Measurements from ENCODE around the gene OTUB1. TPM values are rescaled to one million over a fixed set of nuclear protein-coding genes. Genes with fewer than 3 reads are reported as not detected.

Gene OTUB1
- total and polyA plus RNA-seq, 2 of the 13 experiments (the other 11 are each of a cell fraction or from before 2014, with no cell fraction given): 58.8 to 130 TPM

DNA sequence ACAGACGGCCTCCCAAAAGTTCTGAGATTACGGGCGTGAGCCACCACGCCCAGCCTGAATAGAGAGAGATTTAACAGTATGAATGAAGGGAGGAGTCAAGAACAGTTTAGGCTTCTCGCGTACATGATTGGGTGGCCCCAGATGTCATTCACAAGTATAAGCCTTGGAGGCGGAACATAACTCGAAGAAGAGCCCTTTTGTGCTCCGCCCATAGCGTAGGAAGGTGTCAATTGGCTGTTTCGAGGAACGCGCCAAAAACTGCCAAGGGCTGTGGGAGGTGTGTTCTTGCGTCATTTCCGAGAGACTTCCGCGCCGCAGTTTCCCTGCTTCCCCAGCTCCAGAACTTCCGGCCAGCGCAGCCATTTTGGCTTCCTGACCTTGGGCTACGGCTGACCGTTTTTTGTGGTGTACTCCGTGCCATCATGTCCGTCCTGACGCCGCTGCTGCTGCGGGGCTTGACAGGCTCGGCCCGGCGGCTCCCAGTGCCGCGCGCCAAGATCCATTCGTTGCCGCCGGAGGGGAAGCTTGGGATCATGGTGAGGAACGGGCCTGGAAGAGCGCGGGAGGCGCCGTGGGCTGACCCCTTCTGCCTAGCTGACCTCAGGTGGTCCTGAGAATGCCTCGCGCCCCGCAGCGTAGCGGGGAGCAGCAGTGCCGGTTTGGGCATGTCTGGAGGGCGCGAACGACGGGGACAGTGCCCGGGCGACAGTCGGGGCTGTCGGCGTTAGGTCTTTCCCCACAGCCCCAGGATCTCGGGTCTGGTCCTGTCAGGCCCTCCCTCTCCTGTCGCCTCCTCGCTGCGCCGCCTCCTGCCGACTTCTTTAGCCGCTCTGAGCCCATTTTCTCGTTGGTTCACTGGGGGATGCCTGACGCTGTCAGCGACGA, 11.7 kb upstream of the OTUB1 start, which contains the start of gene COX8A (continued):
- TF ChIP-seq DZIP1 (CRISPR knock-in tag; IDR thresholded peaks at IDR 0.05) (0 out of 2 replicates have a peak, but pooled peaks have one; percentile 23), IKZF4 (CRISPR knock-in tag; IDR thresholded peaks at IDR 0.05; ENCODE audit: borderline replicate concordance, low read depth, not compliant biosample characterization) (no peak), ZNF704 (CRISPR knock-in tag; IDR thresholded peaks at IDR 0.05; ENCODE audit: borderline replicate concordance) (0 out of 2 replicates have a peak, but pooled peaks have one; percentile 41), IRF9 (CRISPR knock-in tag; IDR thresholded peaks at IDR 0.05; ENCODE audit: borderline replicate concordance) (peak; percentile 56; the same call in 1 of the 2 replicates), CBX1 (IDR thresholded peaks at IDR 0.05; ENCODE audit: low read depth) (peak; percentile 56), ZNF460 (CRISPR knock-in tag; IDR thresholded peaks at IDR 0.05; ENCODE audit: borderline replicate concordance) (0 out of 2 replicates have a peak, but pooled peaks have one; percentile 45), ZSCAN30 (CRISPR knock-in tag; IDR thresholded peaks at IDR 0.05) (no peak), SNAPC4 (CRISPR knock-in tag; IDR thresholded peaks at IDR 0.05) (no peak), RBFOX2 (IDR thresholded peaks at IDR 0.05; ENCODE audit: low read depth, low read length) (peak; percentile 95), ZBTB7A (CRISPR knock-in tag; IDR thresholded peaks at IDR 0.05) (peak; percentile 75), RFX1 (IDR thresholded peaks at IDR 0.05) (no peak), ZBTB34 (CRISPR knock-in tag; IDR thresholded peaks at IDR 0.05) (no peak), HBP1 (CRISPR knock-in tag; IDR thresholded peaks at IDR 0.05; ENCODE audit: low read depth) (peak; percentile 98), ZFP41 (CRISPR knock-in tag; IDR thresholded peaks at IDR 0.05; ENCODE audit: borderline replicate concordance) (no peak)
